Measurements from ENCODE around the gene IGF2. TPM values are rescaled to one million over a fixed set of nuclear protein-coding genes. Genes with fewer than 3 reads are reported as not detected.

IGF2 gene
- total and polyA plus RNA-seq, 2 donors (not counting 3 experiments of a cell fraction or from before 2014, with no cell fraction given) = 5.7 to 21.0 TPM

- Histone ChIP-seq H3K79me2 (ENCODE audit: control insufficient read depth, insufficient read depth, low read length) (no peaks in the 10 kb centered on the region), H3K4me1 (ENCODE audit: control insufficient read depth, extremely low read depth, insufficient read depth, low read length) (no peaks in the 10 kb centered on the region), H3K9me3 (replicated peaks; ENCODE audit: control insufficient read depth, insufficient read depth, low read length) (no peaks in the 10 kb centered on the region), H4K20me1 (replicated peaks; ENCODE audit: control insufficient read depth, extremely low read depth, insufficient read depth, low read length) (no peaks in the 10 kb centered on the region), H3K27me3 (ENCODE audit: control insufficient read depth in 2 of 2, insufficient read depth in 2 of 2, low read length in 2 of 2) (peaks cover 13 to 16% of the 10 kb centered on the region in 2 experiments), H3K27ac (ENCODE audit: insufficient read depth, low read depth, low read length) (no peak overlapping the region), H3K9ac (replicated peaks; ENCODE audit: extremely low read depth, insufficient read depth, low read length) (no peak overlapping the region), H3K9me1 (replicated peaks; ENCODE audit: control insufficient read depth, extremely low read depth, insufficient read depth, low read length) (no peaks in the 10 kb centered on the region), H3K4me2 (ENCODE audit: insufficient read depth, low read length) (no peak overlapping the region), H2AFZ (ENCODE audit: low read depth, low read length) (no peak overlapping the region), H3K4me3 (replicated peaks in 1 of 3; ENCODE audit: insufficient read depth in 1 of 3, low read depth in 1 of 3, low read length in 3 of 3) (no peak overlapping the region), H3K36me3 (ENCODE audit: control insufficient read depth in 2 of 2, extremely low read depth in 1 of 2, insufficient read depth in 2 of 2, low read length in 2 of 2) (no peaks in the 10 kb centered on the region)
- dilution Hi-C loops (cut with MboI; ENCODE audit: extremely low pct_ligation_motif_present, low sequenced_read_pairs) (no loop called here), intact Hi-C loops (cut with micrococcal nuclease) (loop anchor here (1.0 kb wide), 4 partner anchors 269 to 457 kb away; no protein-coding TSS in a partner anchor)
- ChIA-PET POLR2A (interaction anchor here (1.0 kb wide), 1 partner anchor 117 kb away, joined by 3 read pairs; no protein-coding TSS in a partner anchor), CTCF (interaction anchor here (0.5 to 12.6 kb wide), 68 partner anchors 10 to 523 kb away, joined by 3 to 868 read pairs (median 6); partner anchors contain the start of genes C11orf21, IGF2, KRTAP5-6 and LSP1)
- TF ChIP-seq EZH2 (IDR thresholded peaks at IDR 0.05; ENCODE audit: borderline replicate concordance, low read depth, low read length, severe bottlenecking) (no peak), MAX (IDR thresholded peaks at IDR 0.05; ENCODE audit: insufficient read depth, insufficient read length) (no peak), CTCF (IDR thresholded peaks at IDR 0.05; ENCODE audit: extremely low read depth in 1 of 2, insufficient read depth in 1 of 2, low read depth in 1 of 2, low read length in 2 of 2) (peak; percentile 59 to 73)
- FAIRE-seq (peak; percentile 88), DNase-seq (ENCODE audit: low read depth, low spot score) (peak; percentile 74)
- BruUV-seq (replicated peaks) = no TSS peak
Observed at GRCh38 chr11:2151500-2152257, 12.5 kb upstream of the IGF2 start.
